GM23338 (cell line): Measurements from ENCODE around the gene NECAB3. TPM values are rescaled to one million over a fixed set of nuclear protein-coding genes. Genes with fewer than 3 reads are reported as not detected.

Source experiments
- ATAC-seq: fragments of 200-7000 bp; cut with Tn5 transposase; 3 replicates; pipeline ENCODE4 v1.9.1; 2020
- DNase-seq: peaks from one replicate; pipeline ENCODE4 v3.0.0-alpha.2; 2015; ENCODE audit warnings: low spot score
- H2AFZ ChIP-seq: fragments of 200-600 bp; sonication (generic); 2 replicates; pipeline ENCODE4 v1.8.0; 2016; ENCODE audit warnings: antibody characterized with exemption, mild to moderate bottlenecking, moderate library complexity
- H3F3A ChIP-seq: fragments of 200-600 bp; sonication (generic); replicated peaks from 2 replicates; pipeline ENCODE4 v1.8.0; 2017; ENCODE audit warnings: antibody characterized with exemption, mixed run types, low read depth
- H3K27ac ChIP-seq: fragments of 200-600 bp; sonication (generic); 2 replicates; pipeline ENCODE4 v1.6.1; 2016; ENCODE audit warnings: low read depth
- H3K27me3 ChIP-seq: fragments of 200-600 bp; sonication (generic); 2 replicates; pipeline ENCODE4 v1.8.0; 2016; ENCODE audit warnings: mild to moderate bottlenecking, mixed run types, moderate library complexity; ENCODE audit not compliant: insufficient read depth
- H3K36me3 ChIP-seq: fragments of 200-600 bp; sonication (generic); 2 replicates; pipeline ENCODE4 v1.8.0; 2016; ENCODE audit warnings: mild to moderate bottlenecking; ENCODE audit not compliant: insufficient read depth
- H3K4me1 ChIP-seq: fragments of 200-600 bp; sonication (generic); 2 replicates; pipeline ENCODE4 v1.8.0; 2016; ENCODE audit warnings: mild to moderate bottlenecking, moderate library complexity; ENCODE audit not compliant: insufficient read depth
- H3K4me2 ChIP-seq: fragments of 200-600 bp; sonication (generic); 2 replicates; pipeline ENCODE4 v1.7.1; 2017; ENCODE audit warnings: mixed run types
- H3K4me3 ChIP-seq: fragments of 200-600 bp; sonication (generic); 2 replicates; pipeline ENCODE4 v1.6.1; 2016; ENCODE audit warnings: mixed run types
- H3K79me2 ChIP-seq: fragments of 200-600 bp; sonication (generic); replicated peaks from 2 replicates; pipeline ENCODE4 v1.8.0; 2017; ENCODE audit warnings: mild to moderate bottlenecking; ENCODE audit not compliant: insufficient read depth
- H3K9me2 ChIP-seq: fragments of 200-600 bp; sonication (generic); 2 replicates; pipeline ENCODE4 v1.8.0; 2017; ENCODE audit not compliant: insufficient read depth
- H4K20me1 ChIP-seq: fragments of 200-600 bp; sonication (generic); replicated peaks from 2 replicates; pipeline ENCODE4 v1.8.0; 2017; ENCODE audit warnings: mild to moderate bottlenecking; ENCODE audit not compliant: insufficient read depth
- H3K27ac Mint-ChIP-seq: 2 replicates; pipeline ENCODE4 v1.8.0; 2020; ENCODE audit warnings: inconsistent platforms, mild to moderate bottlenecking, moderate library complexity, mixed read lengths
- H3K27me3 Mint-ChIP-seq: 3 replicates; pipeline ENCODE4 v1.8.0; 2022; ENCODE audit warnings: low read depth, mild to moderate bottlenecking, moderate library complexity, mixed read lengths, inconsistent platforms; ENCODE audit not compliant: insufficient read depth, poor library complexity
- H3K36me3 Mint-ChIP-seq: 3 replicates; pipeline ENCODE4 v1.8.0; 2021; ENCODE audit warnings: low read depth, mild to moderate bottlenecking, inconsistent platforms, moderate library complexity, mixed read lengths
- H3K4me1 Mint-ChIP-seq: 3 replicates; pipeline ENCODE4 v1.8.0; 2020; ENCODE audit warnings: mild to moderate bottlenecking, inconsistent platforms, mixed read lengths
- H3K4me3 Mint-ChIP-seq: 3 replicates; pipeline ENCODE4 v1.8.0; 2021; ENCODE audit warnings: moderate library complexity, mild to moderate bottlenecking, inconsistent platforms, mixed read lengths
- H3K9me3 Mint-ChIP-seq: 3 replicates; pipeline ENCODE4 v1.8.0; 2020; ENCODE audit warnings: moderate library complexity, mild to moderate bottlenecking, inconsistent platforms, mixed read lengths
- CREB1 ChIP-seq: fragments of 250-450 bp; sonication (Bioruptor Pico); IDR thresholded peaks from 2 replicates; pipeline ENCODE4 v1.5.0; 2020; ENCODE audit warnings: low read depth, mild to moderate bottlenecking, moderate library complexity
- CTCF ChIP-seq, 2 experiments: fragments of 200-600 bp in 1 of 2; sonication (generic) in 1 of 2; conservative IDR thresholded peaks; 2 replicates each; pipeline versions ENCODE4 v1.5.1 to v1.6.1; 2016 to 2017; ENCODE audit warnings: antibody characterized with exemption in 2 of 2, low read depth in 2 of 2, mild to moderate bottlenecking in 2 of 2, moderate library complexity in 1 of 2
- ETS1 ChIP-seq: IDR thresholded peaks from 2 replicates; pipeline ENCODE4 v1.6.1; 2016; ENCODE audit warnings: antibody characterized with exemption
- EZH2 ChIP-seq: fragments of 200-600 bp; sonication (generic); IDR thresholded peaks from one replicate; pipeline ENCODE4 v1.8.0; 2017; ENCODE audit warnings: antibody characterized with exemption, mild to moderate bottlenecking, low read depth; ENCODE audit not compliant: unreplicated experiment
- EZH2phosphoT487 ChIP-seq: fragments of 200-600 bp; sonication (generic); IDR thresholded peaks from one replicate; pipeline ENCODE4 v1.8.1; 2018; ENCODE audit warnings: antibody characterized with exemption; ENCODE audit not compliant: unreplicated experiment
- JUNB ChIP-seq: IDR thresholded peaks from one replicate; pipeline ENCODE4 v1.6.1; 2016; ENCODE audit warnings: antibody characterized with exemption; ENCODE audit not compliant: unreplicated experiment
- NANOG ChIP-seq: IDR thresholded peaks from 2 replicates; pipeline ENCODE4 v1.6.1; 2016; ENCODE audit warnings: antibody characterized with exemption, borderline replicate concordance
- POLR2AphosphoS5 ChIP-seq: IDR thresholded peaks from 2 replicates; pipeline ENCODE4 v1.6.1; 2016; ENCODE audit warnings: antibody characterized with exemption, low read depth
- REST ChIP-seq: IDR thresholded peaks from one replicate; pipeline ENCODE4 v1.6.1; 2018; ENCODE audit warnings: antibody characterized with exemption; ENCODE audit not compliant: unreplicated experiment
- STAT1 ChIP-seq: IDR thresholded peaks from one replicate; pipeline ENCODE4 v1.6.1; 2016; ENCODE audit warnings: antibody characterized with exemption; ENCODE audit not compliant: unreplicated experiment
- ZNF114 ChIP-seq: fragments of 250-450 bp; sonication (Bioruptor Pico); IDR thresholded peaks from 2 replicates; pipeline ENCODE4 v1.5.0; 2020; ENCODE audit warnings: mild to moderate bottlenecking, moderate library complexity
- ZNF331 ChIP-seq: fragments of 250-450 bp; sonication (Bioruptor Pico); IDR thresholded peaks from 2 replicates; pipeline ENCODE4 v1.5.0; 2020; ENCODE audit warnings: low read depth, mild to moderate bottlenecking, moderate library complexity
- ZNF462 ChIP-seq: fragments of 250-450 bp; sonication (Bioruptor Pico); IDR thresholded peaks from 2 replicates; pipeline ENCODE4 v1.5.0; 2020; ENCODE audit warnings: mild to moderate bottlenecking, moderate library complexity
- polyA plus RNA-seq: library from polyadenylated mRNA; unstranded; fragments of >200 nt; fragmentation: Nextera tagmentation; extraction: Ambion mirVana; gene quantifications from 2 replicates; pipeline ENCODE4 v1.2.1, GENCODE V29; 2016
- total RNA-seq: library from RNA; depleted of rRNA; stranded (reverse); fragments of >200 nt; shearing (Covaris generic); gene quantifications from 2 replicates; pipeline ENCODE4 v1.2.3, GENCODE V29; 2014

Gene NECAB3
- total and polyA plus RNA-seq, 2 experiments from 2014 or later: 8.5 to 28.4 TPM

- Histone ChIP-seq H3K27ac (no peak overlapping the region), H3K9me2 (no peaks in the 10 kb centered on the region), H2AFZ (no peak overlapping the region), H3K4me2 (no peak overlapping the region), H3K79me2 (no peaks in the 10 kb centered on the region), H3F3A (no peaks in the 10 kb centered on the region), H3K4me3 (no peak overlapping the region), H3K36me3 (no peaks in the 10 kb centered on the region), H3K27me3 (no peaks in the 10 kb centered on the region), H4K20me1 (peaks cover 3% of the 10 kb centered on the region; the same call in 1 of the 2 replicates), H3K4me1 (no peaks in the 10 kb centered on the region; the same call in 1 of the 2 replicates)
- H3K27me3 Mint-ChIP-seq: peaks cover 2% of the 10 kb centered on the region
- ATAC-seq (no peak), DNase-seq (no peak)
- TF ChIP-seq ZNF114 (CRISPR knock-in tag) (no peak), ZNF462 (CRISPR knock-in tag) (no peak), EZH2 (no peak), REST (no peak), CREB1 (CRISPR knock-in tag) (no peak), ZNF331 (CRISPR knock-in tag) (no peak), ETS1 (no peak), STAT1 (no peak), EZH2phosphoT487 (no peak), POLR2AphosphoS5 (no peak), NANOG (no peak), JUNB (no peak), CTCF (conservative IDR thresholded peaks at IDR 0.05; ENCODE audit: low read depth in 2 of 2) (no peak)
- no peak overlapping the region for H3K27ac Mint-ChIP-seq
- peaks cover 14% of the 10 kb centered on the region; the same call in 2 of the 3 replicates for H3K36me3 Mint-ChIP-seq
- no peaks in the 10 kb centered on the region for H3K9me3 Mint-ChIP-seq
- no peak overlapping the region for H3K4me3 Mint-ChIP-seq
- peaks cover 5% of the 10 kb centered on the region; the same call in 2 of the 3 replicates for H3K4me1 Mint-ChIP-seq
Observed at GRCh38 chr20:33647603-33648395, 26.4 kb downstream of the NECAB3 start.
